Measurements from ENCODE around the gene HECTD2.
"Not testable (repeated sequence)": the region's sequence is repeated elsewhere in the genome, so short reads cannot be mapped to it uniquely, and the experiment has no call there.

Gene HECTD2

DNA sequence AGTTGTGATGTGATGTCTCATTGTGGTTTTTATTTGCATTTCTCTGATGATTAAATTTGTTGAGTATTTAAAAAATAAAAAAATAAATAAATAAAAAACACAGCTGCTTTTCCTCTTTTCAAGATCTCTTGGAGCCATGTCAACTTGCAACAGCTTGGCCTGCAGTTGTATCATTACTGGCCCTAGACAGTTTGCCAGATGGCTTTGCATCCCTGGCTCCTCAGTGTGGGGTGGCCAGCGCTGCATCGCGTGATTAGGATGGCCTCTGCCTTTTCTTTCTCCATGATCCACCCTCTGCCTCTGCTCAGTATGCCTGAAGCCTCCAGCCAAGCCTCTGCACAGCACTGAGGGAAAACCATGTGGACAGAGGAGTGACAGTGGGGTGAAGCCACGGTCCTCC, 126.0 kb downstream of the HECTD2 start:
- in situ Hi-C loops (cut with MboI; ENCODE audit: low sequenced_read_pairs), result no loop called here

DNA sequence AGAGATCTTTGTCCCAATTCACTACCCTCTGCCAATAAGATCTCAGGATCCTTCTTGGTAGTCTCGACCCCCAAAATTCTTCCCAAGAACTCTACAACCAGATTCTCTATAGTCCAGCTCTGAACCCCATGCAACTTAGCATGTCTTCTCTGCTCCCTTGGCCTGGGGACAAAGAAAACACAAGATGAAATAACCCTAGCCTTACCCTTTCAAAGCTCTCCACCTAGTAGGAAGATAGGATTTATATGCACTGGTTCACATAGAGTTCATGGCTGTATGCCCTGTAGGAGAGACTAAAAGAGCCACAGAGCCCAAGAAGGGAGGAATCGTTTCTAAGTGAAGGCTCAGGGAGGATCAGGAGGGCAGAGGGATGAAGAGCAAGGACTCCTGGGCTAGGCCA, 126.6 kb downstream of the HECTD2 start:
- in situ Hi-C loops (cut with MboI; ENCODE audit: low sequenced_read_pairs), result no loop called here

DNA sequence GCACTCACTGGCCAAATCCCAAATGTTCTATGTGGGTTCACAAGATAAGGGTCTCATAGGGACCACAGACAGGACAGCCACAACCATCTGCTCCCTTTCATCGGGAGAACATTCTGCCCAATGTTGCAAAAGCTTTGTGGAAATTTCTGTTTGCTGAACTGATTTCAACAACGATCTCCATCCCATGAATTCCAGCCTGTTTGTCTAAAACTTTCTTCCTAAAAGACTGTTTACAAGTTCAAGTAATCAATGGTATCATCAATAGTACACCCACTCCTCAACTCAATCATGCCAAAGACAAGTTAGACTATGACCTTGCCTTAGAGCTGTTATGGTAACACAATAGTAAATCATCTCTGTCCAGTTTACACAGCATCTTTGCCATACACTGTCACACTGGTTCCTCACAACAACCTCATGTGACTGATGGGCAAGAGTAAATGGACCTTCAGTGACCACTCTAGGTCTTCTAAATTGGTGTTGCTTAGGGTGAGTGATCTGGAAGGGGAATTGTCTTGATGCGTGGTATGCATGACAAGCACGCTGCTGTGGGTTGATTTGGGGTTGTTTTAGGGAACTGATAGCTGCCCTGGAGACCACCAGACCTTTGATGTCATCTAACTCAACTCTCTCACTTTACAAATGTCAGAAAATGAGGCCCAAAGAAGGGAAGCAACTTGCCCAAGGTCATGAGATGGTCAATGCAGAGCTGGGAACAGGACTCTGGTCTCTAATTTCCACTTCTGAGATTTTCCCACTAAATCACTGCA, 127.7 kb downstream of the HECTD2 start:
- in situ Hi-C loops (cut with MboI; ENCODE audit: low sequenced_read_pairs), result no loop called here

DNA sequence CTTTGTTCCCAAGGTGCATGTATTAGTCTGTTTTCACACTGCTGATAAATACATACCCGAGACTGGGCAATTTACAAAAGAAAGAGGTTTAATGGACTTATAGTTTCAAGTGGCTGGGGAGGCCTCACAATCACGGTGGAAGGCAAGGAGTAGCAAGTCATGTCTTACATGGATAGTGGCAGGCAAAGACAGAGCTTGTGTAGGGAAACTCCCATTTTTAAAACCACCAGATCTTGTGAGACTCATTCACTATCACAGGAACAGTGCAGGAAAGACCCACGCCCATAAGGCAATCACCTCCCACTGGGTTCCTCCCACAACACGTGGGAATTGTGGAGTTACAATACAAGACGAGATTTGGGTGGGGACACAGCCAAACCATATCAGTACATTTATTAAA, 129.8 kb downstream of the HECTD2 start:
- in situ Hi-C loops (cut with MboI; ENCODE audit: low sequenced_read_pairs), result no loop called here

DNA sequence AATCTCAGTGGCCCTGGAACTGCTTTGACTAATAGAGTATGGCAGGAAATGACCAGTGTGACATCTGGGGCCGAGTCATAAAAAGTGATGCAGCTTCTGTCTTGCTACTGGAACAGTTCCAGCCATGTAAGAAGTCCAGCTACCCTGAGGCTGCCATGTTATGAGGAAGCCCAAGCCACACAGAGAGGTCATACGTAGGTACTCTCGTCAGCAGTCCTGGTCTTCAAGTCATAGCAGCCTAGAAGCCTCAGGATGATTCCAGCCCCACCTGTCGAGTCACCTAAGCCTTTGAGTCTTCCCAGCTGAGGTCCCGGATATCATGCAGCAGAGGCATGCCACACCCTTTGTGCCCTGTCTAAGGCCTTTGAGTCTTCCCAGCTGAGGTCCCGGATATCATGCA, 130.6 kb downstream of the HECTD2 start:
- in situ Hi-C loops (cut with MboI; ENCODE audit: low sequenced_read_pairs), result no loop called here

DNA sequence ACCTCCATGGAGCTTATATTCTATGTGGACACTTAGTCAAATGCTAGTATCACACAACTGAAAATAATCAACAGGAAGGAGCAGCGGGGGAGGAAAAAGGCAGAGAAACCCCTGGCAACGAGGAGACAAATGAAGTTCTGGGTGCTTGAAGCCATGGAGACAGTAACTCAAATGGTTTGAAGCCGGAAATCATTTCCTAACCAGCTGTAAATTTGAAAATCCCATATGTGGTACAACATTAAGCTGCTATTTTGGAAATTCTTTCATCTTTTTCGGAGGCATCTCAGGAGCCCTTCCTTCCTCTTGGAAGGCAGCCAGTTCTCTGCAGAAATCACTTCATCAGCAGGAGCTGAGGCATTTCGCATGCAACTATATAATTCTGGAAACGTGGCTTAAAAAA, 131.3 kb downstream of the HECTD2 start:
- in situ Hi-C loops (cut with MboI; ENCODE audit: low sequenced_read_pairs), result no loop called here

DNA sequence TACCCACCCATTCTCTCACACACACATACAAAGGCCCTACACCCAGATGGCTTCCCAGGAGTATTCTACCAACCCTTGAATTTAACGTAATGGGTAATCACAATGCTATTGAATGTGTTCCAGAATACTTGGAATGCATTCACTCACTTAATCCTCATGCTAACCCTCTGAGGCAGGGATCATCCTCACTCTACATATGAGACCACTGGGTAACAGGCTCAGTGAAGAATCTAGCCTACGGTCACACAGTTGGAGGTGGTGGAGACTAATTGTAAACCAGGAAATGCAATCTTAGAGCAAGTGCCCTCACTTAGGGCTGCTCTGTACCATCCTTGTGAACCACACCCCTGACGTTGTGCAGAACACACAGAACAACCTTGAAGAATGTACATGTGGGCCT, 135.2 kb downstream of the HECTD2 start:
- in situ Hi-C loops (cut with MboI; ENCODE audit: low sequenced_read_pairs), result no loop called here

DNA sequence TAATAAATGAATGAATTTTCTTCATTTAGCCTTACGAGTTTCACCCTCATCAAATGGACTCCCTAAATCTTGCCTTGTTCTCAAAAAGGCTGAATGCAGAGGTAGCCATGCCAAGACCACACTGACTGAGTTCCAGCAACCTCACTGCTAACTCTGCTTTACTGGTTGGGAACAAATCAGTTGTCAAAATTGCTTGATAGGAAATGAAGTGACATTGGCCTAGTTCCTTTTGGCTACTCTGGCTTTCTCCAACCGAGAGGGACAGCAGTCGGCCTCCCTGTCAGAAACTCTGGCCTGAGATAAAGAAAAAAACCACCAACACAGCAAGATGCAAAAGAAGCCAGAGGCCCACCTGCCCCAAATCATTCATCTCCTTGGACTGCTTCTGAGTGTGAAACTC, 135.7 kb downstream of the HECTD2 start:
- in situ Hi-C loops (cut with MboI; ENCODE audit: low sequenced_read_pairs), result no loop called here

DNA sequence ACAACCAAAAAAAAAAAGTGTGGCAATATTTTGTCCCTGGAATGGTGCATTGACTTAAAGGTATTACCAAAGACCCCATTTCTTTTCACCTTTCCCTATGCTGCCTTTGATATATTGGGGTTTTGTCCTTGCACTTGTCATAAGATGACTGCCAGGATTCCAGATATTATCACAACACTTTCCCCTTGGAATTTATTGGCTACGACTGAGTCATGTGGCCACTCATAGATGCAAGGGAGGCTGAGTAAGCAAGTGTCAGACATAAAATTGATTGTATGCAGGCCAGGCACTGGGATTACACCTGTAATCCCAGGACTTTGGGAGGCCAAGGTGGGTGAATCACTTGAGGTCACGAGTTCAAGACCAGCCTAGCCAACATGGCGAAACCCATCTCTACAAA, 139.1 kb downstream of the HECTD2 start:
- in situ Hi-C loops (cut with MboI; ENCODE audit: low sequenced_read_pairs), result no loop called here

DNA sequence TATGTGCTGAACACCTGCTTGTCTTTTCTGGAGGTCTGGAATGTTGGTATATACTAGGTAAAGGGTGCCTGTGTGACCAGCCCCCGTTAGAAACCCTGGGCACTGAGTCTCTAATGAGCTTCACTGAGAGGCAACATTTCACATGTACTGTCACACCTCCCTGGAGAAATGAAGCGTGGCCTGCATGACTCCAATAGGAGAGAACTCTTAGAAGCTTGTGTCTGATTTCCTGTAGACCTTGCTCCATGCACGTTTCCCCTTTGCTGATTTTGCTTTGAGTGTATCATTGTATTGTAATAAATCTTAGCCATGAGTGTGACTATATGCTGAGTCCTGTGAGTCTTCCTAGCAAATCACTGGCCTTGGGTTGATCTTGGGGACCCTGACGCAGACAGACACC, 139.9 kb downstream of the HECTD2 start:
- in situ Hi-C loops (cut with MboI; ENCODE audit: low sequenced_read_pairs), result no loop called here

DNA sequence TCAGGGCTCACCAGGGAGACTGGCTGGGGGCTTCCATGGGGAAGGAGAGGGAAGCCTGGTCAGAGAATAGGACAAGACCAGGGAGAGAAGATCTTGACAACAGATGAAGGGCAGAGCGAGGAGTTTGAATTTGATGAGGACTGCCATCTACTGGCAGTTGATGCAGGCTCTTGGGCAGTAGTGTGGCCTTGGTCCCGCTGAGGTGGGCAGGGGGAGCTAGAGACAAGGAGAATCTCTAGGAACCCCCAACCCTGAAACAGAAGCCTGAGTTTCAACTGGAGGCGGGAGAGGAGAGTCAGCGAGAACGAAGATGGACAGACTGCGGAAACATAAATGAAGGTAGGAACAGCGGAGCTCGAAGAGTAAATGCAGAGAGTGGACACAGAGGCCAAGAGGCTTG, 141.7 kb downstream of the HECTD2 start:
- in situ Hi-C loops (cut with MboI; ENCODE audit: low sequenced_read_pairs), result no loop called here

DNA sequence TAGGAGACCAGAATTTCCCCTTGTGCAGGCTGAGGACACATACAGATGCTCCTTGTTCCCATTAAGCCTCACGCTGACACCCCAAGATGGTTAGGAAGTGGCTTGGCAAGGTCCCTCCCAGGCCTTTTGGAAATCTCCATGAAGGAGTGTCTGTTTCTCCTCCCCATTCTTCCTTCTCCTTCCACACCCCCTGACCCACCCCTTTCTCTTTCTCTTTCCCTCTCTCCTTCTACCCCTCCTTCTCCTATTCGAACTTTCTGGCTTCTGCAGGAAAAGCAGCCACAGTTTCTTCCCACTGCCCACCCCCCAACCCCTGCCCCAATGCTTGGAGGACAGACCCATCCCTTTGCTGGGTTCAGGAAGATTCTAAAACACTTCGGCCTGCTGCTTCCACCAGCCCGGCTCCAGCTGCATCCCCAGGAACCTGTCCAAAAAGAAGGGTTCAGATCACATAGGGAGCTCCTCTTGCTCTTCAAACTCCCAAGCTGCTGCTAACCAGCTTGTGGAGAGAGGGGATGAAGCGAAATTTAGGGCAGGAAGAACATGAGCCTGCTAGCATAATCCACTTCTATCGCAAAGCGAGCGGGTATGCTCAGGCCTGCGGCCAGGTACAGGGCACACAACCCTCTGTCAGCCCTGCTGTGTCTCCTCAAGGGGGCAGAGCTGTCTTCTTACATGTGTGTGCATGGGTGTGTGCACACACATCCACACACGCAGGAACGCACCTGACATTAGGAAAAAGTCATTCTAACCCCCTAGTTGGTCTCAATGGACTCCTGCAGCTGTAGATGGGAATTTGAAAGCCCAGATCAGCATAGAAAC, 142.3 kb downstream of the HECTD2 start:
- in situ Hi-C loops (cut with MboI; ENCODE audit: low sequenced_read_pairs), result no loop called here

DNA sequence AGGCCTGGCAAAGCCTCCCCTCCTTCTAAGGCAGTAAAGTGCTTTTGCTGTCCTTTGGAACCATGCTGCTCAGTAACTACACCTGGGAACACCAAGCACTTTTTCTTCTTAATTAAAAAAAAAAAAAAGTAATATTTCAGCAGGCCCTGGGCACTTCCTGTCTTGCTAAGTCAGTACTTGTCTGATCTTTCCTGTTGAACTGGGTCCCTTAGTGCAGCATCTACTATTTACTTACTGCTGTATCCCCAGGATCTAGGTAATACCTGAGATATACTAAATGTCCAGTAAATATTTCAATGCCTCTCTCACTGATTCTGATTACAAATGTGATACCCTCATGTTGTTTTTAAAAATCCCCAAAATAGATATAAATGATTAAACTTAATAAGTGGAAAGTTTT, 145.3 kb downstream of the HECTD2 start:
- in situ Hi-C loops (cut with MboI; ENCODE audit: low sequenced_read_pairs), result no loop called here

DNA sequence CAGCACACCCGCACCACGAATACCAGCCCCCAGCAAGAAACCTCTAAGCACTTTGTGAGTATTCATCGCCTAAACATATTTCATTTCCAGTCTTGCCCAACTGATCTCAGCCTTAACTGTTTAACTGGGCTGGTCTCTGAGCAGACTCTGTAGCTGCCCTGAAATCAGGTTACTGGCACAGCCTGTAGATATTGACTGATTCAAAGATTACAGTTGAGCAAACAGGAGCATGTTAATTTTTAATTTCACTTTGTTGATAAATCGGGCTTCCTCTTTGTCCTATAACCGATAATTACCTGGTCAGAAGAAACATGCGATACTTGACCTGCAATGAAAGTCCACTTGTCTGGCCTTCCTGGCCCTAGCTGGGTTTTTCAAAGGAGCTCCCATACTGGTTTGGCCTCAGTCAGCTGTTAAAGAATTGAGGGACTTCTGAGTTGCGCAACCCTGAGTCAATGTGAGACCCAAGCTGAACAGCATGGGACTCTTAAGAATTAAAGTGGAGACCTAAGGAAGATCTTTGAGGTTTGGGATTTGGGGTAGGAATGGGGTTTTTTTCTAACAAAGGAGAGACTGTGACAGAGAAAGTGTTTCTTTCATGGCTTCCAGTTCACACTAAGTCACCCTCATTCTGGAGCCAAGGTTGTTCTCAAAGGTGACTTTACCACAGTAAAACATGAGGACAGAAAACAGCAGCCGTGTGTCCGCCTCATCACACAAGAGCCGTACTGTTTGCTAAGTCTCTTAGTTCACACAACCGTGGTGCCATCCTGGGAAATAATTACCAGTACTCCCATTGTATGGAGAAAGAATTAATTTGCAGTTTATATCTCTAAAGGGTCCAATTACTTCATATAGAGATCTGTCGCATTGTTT, 146.8 kb downstream of the HECTD2 start:
- in situ Hi-C loops (cut with MboI; ENCODE audit: low sequenced_read_pairs), result no loop called here

DNA sequence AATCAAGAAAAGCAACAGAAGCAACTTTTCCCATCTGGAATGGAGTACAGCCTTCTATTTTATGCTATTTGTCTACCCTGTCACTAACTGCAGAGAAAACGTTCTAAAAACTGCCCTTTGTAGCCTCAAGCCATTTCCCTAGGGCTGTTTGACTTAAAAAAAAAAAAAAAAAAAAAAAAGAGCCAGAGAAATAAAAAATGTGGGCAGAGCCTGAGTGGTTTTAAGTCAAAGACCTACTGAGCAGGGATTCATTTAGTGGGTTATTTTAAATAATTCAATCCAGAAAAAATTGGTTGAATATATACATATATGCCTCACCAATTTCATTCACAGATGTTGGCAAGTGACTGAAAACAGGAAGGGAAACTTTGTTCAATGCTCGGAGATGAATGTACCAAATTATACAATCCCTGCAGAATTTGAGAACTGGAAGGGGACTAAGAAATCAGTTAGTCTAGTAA, 147.5 kb downstream of the HECTD2 start:
- in situ Hi-C loops (cut with MboI; ENCODE audit: low sequenced_read_pairs), result no loop called here

DNA sequence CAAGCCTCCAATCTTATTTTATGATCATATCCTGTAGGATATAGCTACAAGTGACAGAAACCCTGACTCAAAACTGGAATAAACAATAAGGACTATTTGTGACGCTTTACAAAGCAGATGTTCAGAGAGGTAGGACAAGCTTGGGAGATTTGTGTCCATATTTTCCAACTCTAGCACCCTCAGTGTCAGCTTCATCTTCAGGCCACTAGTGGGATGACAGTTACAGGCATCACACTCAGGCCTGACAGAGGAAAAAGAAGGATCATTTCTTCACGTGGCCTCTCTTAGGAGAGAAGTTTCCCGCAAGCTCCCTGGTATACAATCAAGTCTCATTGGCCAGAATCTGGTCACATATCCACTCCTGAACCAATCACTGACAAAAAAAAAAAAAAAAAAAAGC, 148.3 kb downstream of the HECTD2 start:
- in situ Hi-C loops (cut with MboI; ENCODE audit: low sequenced_read_pairs), result no loop called here

DNA sequence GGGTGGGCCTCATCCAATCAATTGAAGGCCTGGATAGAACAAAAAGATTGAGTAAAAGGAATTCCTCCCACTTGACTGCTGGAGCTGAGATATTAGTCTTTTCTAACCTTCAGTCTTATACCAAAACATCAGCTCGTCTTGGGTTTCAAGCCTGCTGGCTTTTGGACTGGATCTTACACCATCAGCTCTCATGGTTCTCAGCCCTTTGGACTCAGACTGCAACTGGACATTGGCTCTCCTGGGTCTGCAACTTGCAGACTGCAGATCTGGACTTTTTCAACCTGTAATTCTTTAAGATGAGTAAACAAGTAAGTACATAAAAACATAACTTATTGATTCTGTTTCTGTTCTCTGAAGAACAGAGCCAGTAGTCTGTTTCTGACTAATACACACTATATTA, 149.0 kb downstream of the HECTD2 start:
- in situ Hi-C loops (cut with MboI; ENCODE audit: low sequenced_read_pairs), result no loop called here

DNA sequence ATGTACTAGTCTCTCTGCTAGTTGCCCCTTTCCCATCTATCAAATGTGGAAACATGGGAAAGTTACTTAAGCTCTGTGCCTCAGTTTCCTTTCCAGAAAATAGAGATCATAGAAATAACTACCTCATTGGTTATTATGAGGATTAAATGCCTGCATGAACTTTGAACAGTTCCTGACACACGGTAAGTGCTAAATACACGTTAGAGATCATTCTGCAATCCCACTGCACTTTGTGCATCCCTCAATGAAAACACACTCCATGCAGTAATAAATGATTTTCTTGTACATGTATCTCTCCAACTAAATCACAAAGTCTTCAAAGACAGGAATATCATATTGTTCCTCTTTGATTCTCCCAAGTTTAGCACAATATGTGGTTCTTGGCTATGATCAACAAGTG, 149.6 kb downstream of the HECTD2 start:
- in situ Hi-C loops (cut with MboI; ENCODE audit: low sequenced_read_pairs), result no loop called here

DNA sequence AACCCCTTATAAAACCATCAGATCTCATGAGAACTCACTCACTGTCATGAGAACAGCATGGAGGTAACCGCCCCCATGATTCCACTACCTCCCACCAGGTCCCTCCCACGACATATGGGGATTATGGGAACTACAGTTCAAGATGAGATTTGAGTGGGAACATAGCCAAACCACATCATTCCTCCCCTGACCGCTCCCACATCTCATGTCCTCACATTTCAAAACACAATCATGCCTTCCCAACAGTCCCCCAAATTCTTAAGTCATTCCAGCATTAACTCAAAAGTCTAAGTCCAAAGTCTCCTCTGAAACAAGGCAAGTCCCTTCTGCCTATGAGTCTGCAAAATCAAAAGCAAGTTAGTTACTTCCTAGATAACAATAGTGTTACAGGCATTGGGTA, 150.7 kb downstream of the HECTD2 start:
- in situ Hi-C loops (cut with MboI; ENCODE audit: low sequenced_read_pairs), result not testable (repeated sequence)

DNA sequence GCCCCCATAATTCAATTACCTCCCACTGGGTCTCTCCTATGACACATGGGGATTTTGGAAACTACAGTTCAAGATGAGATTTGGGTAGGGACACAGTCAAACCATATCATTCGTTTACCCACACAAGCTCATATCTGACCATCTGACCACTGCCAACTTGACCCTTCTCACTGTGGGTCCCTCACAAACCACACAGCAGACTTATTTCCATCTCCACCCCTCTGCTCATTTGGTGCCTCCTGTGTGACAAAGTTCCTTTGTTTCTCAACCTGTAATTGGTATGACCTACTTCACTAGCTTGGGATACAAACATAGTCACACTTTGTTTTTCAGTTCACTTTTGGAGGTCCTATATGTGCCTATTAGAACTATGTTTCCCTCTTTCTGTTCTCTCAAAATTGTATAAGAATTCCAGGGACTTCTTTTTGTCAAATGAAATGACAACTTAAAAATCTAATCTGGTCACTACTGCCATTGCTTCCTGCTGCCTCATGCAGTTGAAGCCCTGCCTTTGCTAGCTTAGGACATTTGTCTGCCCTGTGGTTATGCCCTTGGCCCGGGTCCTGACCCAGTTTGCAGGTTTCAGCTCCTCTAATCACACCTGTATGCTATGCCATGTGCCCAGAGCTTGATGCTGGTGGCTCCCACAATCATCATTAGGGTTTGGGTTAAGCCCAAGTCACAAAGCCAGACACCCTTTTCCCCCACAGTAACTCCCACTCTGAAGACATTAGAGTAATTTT, 152.9 kb downstream of the HECTD2 start:
- in situ Hi-C loops (cut with MboI; ENCODE audit: low sequenced_read_pairs), result no loop called here

DNA sequence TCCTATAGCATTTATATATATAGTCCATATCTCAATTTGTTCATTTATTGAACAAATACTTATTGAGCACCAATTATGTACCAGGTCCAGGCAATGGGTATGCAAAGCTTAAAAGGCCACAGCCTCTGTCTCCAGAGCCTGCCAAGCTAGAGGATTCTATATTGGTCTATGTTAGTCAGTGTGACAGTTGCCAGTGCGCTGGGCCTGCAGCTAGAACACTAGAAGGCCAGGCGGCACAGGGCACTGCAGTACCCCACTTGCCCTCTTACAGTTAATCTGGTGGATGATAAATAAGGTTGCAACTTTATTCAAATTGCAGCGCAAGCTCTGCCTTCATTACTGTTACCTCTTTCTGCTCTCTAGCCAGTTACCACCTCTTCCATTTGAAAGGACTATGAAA, 153.9 kb downstream of the HECTD2 start:
- in situ Hi-C loops (cut with MboI; ENCODE audit: low sequenced_read_pairs), result no loop called here

Measured in hTERT RPE-1 (cell line).